Lower lobe of right lung (tissue), 2 donors: Measurements from ENCODE around the gene GKAP1. TPM values are rescaled to one million over a fixed set of nuclear protein-coding genes. Genes with fewer than 3 reads are reported as not detected.
A peak's percentile ranks its signal among the peaks of the same experiment; 100 is the strongest.
"Not testable (repeated sequence)": the region's sequence is repeated elsewhere in the genome, so short reads cannot be mapped to it uniquely, and the experiment has no call there.

Source experiments
- ATAC-seq, 2 donors: fragments of 200-7000 bp; cut with Tn5 transposase; one replicate each; pipeline ENCODE4 v1.9.1; 2020 to 2022; ENCODE audit warnings: mild to moderate bottlenecking in 2 of 2, moderate library complexity in 2 of 2
- DNase-seq: peaks from one replicate; pipeline ENCODE4 v3.0.0-alpha.2; 2020
- H3K27ac ChIP-seq: fragments of 200-600 bp; one replicate; pipeline ENCODE4 v1.8.0; 2022
- H3K27me3 ChIP-seq: fragments of 200-600 bp; one replicate; pipeline ENCODE4 v1.8.0; 2022; ENCODE audit warnings: low read depth
- H3K36me3 ChIP-seq: fragments of 200-600 bp; one replicate; pipeline ENCODE4 v1.8.0; 2022; ENCODE audit warnings: mild to moderate bottlenecking
- H3K4me1 ChIP-seq: fragments of 200-600 bp; one replicate; pipeline ENCODE4 v1.8.0; 2022
- H3K4me3 ChIP-seq: fragments of 200-600 bp; one replicate; pipeline ENCODE4 v1.8.0; 2022; ENCODE audit warnings: mild to moderate bottlenecking
- H3K9me3 ChIP-seq: fragments of 200-600 bp; one replicate; pipeline ENCODE4 v1.8.0; 2022
- CTCF ChIP-seq: fragments of 200-600 bp; IDR thresholded peaks from one replicate; pipeline ENCODE4 v1.8.0; 2022; ENCODE audit warnings: antibody characterized with exemption, mild to moderate bottlenecking
- intact Hi-C: fragments of 100-400 bp; cut with DNase I; formaldehyde crosslinking; loops from one replicate; pipeline ENCODE4 v1.11.0; 2022
- long read RNA-seq: library from polyadenylated mRNA; unstranded; transcript quantifications from one replicate; pipeline ENCODE4 v2.0.0, GENCODE V29; 2021
- total RNA-seq: library from RNA; stranded (reverse); fragmentation: NEBNext Ultra II Directional; extraction: Animal tissue kit (Norgen Biotek cat#: 25700); gene quantifications from one replicate; pipeline ENCODE4 v1.2.1, GENCODE V29; 2021
- donor health status: DM: no; HTN: yes; CAD: no; lungs with severe emphysema.

Gene GKAP1
- total RNA-seq: 5.8 TPM
- long read RNA-seq, partial matches to known transcripts: 4 of 7 reads
- long read RNA-seq, other reads (novel, unspliced or antisense): 2 of 7 reads

DNA sequence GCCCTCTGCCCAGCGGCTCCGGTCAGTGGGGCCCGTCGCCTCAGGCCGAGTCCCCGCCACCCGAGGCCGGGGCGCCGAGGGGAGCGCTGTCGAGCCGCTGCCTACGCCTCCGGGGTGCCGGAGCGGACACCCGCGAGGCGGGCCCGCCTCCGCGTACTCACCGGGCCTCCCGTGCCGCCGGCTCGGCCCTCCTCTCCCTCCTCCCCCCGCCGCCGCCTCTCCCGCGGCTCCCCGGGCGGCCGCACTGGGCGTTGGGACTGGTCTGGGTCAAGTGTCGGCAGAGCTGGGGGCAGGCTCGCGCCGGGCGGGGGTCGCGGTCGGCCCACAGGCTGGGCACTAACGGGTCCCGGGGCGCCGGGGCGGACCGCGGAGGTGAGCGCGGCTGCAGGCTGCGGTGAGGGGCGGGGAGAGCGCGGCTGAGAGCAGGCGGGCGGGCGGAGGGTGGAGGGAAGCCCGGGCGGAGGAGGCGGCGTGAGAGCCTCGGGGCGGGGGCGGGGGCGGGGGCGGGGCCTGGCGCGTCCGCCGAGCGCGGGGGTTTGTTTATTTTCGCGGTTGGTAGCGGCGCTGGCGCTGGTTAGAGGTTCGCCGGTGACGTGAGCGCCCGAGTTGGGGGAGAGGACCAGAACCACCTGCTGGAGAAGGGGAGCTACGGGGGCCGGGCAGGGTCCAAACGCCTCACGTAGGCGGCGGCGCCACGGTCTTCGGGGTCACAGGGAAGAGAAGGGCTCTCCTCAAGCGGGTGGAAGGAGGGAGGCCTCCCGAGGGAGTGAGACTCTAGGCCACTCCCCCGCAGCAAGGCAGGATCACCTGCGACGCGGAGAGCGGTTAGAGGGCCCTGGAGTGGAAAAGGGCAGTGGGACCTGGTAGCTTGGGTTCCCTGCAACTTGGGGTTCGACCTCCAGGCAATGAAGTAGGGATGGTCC is at the start of gene GKAP1:
GKAP1 (minus strand) TSS at position 414 of the 923 bp plus-strand sequence. CDS start 11,252 bp downstream, outside the sequence.
- H3K36me3 ChIP-seq, H3K9me3 ChIP-seq, intact Hi-C loops, H3K27me3 ChIP-seq: not testable (repeated sequence)
- Histone ChIP-seq H3K27ac (peak within 1 kb of the TSS; percentile 73), H3K4me1 (peaks cover 10% of the 10 kb centered on the region), H3K4me3 (peak within 1 kb of the TSS; percentile 60)
- DNase-seq: peak; percentile 86
- peak; percentile 97 for ATAC-seq

GRCh38 chr9:83849895-83850294 is 32.3 kb upstream of the GKAP1 start:
- ATAC-seq, H3K27me3 ChIP-seq, H3K36me3 ChIP-seq, H3K4me3 ChIP-seq, H3K4me1 ChIP-seq, H3K27ac ChIP-seq, intact Hi-C loops, H3K9me3 ChIP-seq, DNase-seq: not testable (repeated sequence)

DNA sequence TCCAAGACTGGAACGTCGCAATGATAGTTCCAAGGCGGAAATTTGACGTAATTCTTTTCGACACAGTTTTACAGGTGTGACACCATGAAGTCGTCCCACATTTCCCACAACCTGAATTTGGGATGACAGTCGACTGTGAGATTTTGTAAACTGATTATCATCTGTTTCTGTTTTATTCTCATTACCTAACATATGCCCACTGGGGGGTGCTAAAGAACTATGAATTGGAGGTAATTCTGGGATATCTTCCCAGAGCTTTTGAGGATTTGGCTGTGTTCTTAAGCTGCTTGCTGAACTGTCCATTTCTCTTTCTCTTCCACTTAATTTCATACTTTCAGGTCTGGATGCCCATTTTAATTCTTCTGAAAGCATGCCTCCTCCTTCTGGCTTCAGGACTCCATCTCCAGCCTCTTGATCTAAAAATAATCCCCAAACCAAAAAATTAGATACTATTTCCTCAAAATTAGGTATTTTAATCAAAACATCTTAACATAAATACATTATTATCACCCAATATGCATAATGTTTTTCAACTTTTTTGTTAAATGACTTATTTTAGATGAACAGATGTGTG is 19.6 kb upstream of the GKAP1 start:
- H3K9me3 ChIP-seq, DNase-seq, intact Hi-C loops, H3K4me3 ChIP-seq, H3K27ac ChIP-seq, H3K27me3 ChIP-seq, H3K36me3 ChIP-seq, H3K4me1 ChIP-seq: not testable (repeated sequence)
- peak; percentile 13 for TF ChIP-seq CTCF
- ATAC-seq: peak; percentile 62 to 75

- H3K4me3 ChIP-seq, intact Hi-C loops, H3K4me1 ChIP-seq, H3K27ac ChIP-seq, DNase-seq, H3K36me3 ChIP-seq, ATAC-seq, H3K27me3 ChIP-seq, H3K9me3 ChIP-seq: not testable (repeated sequence)
Measured at GRCh38 chr9:83830426-83831071, 13.0 kb upstream of the GKAP1 start.

- ATAC-seq, H3K9me3 ChIP-seq, DNase-seq, H3K4me3 ChIP-seq, H3K36me3 ChIP-seq, H3K27me3 ChIP-seq, H3K27ac ChIP-seq, intact Hi-C loops, H3K4me1 ChIP-seq: not testable (repeated sequence)
Measured at GRCh38 chr9:83824986-83825623, 7.5 kb upstream of the GKAP1 start.

DNA sequence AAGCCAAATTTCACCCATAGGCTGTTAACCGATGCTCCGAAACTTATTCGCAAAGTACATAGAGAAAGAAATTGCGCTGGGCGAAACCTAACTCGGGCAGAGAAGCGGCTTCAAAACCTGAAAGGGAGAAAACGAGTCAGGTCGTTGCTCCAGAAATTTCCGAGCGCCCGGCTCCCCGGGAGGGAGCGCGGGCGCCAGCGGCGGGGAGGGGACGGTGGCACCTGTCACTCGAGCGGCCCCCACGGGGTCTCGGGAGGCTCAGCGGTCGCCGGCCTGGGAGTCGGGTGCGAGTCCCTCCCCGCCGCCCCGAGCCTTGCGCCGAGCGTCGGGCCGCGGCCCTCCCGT is 586 bp downstream of the GKAP1 start:
- DNase-seq, intact Hi-C loops, H3K36me3 ChIP-seq, H3K9me3 ChIP-seq, H3K27me3 ChIP-seq, ATAC-seq: not testable (repeated sequence)
- peak overlapping the region; percentile 73 for H3K27ac ChIP-seq
- peaks cover 10% of the 10 kb centered on the region for H3K4me1 ChIP-seq
- peak overlapping the region; percentile 60 for H3K4me3 ChIP-seq

GRCh38 chr9:83815120-83815519 is 2.4 kb downstream of the GKAP1 start:
- H3K36me3 ChIP-seq: not testable (repeated sequence)

GRCh38 chr9:83809213-83809612 is 8.4 kb downstream of the GKAP1 start:
- H3K27me3 ChIP-seq, ATAC-seq, intact Hi-C loops, H3K4me3 ChIP-seq, H3K27ac ChIP-seq, H3K4me1 ChIP-seq, H3K36me3 ChIP-seq, H3K9me3 ChIP-seq, DNase-seq: not testable (repeated sequence)

More at GRCh38 chr9:83815120-83815519, 2.4 kb downstream of the GKAP1 start:
- H3K9me3 ChIP-seq, ATAC-seq, DNase-seq, H3K4me3 ChIP-seq, intact Hi-C loops, H3K27ac ChIP-seq, H3K27me3 ChIP-seq: not testable (repeated sequence)
- peaks cover 10% of the 10 kb centered on the region for H3K4me1 ChIP-seq

DNA sequence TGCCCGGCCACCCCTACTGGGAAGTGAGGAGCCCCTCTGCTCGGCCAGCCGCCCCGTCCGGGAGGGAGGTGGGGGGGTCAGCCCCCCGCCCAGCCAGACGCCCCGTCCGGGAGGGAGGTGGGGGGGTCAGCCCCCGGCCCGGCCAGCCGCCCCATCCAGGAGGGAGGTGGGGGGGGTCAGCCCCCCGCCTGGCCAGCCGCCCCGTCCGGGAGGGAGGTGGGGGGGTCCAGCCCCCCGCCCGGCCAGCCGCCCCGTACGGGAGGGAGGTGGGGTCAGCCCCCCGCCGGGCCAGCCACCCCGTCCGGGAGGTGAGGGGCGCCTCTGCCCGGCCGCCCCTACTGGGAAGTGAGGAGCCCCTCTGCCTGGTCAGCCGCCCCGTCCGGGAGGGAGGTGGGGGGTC is 13.1 kb downstream of the GKAP1 start:
- DNase-seq, ATAC-seq, H3K27ac ChIP-seq, H3K9me3 ChIP-seq, H3K4me3 ChIP-seq, intact Hi-C loops, H3K4me1 ChIP-seq, H3K27me3 ChIP-seq, H3K36me3 ChIP-seq: not testable (repeated sequence)

GRCh38 chr9:83803941-83804340 is 13.6 kb downstream of the GKAP1 start:
- not testable (repeated sequence) for ATAC-seq

More at GRCh38 chr9:83803941-83804340, 13.6 kb downstream of the GKAP1 start:
- H3K27me3 ChIP-seq, H3K27ac ChIP-seq, H3K36me3 ChIP-seq, H3K9me3 ChIP-seq, H3K4me3 ChIP-seq, H3K4me1 ChIP-seq, intact Hi-C loops, DNase-seq: not testable (repeated sequence)
